Measurements from ENCODE around the gene RHOD. TPM values are rescaled to one million over a fixed set of nuclear protein-coding genes. Genes with fewer than 3 reads are reported as not detected.
A peak's percentile ranks its signal among the peaks of the same experiment; 100 is the strongest.

The RHOD gene
- total RNA-seq, 1 experiment from 2014 or later: 2.6 TPM

GRCh38 chr11:67032830-67033551 is 23.7 kb upstream of the RHOD start:
- DNase-seq (ENCODE audit: low read depth): peak; percentile 93

DNA sequence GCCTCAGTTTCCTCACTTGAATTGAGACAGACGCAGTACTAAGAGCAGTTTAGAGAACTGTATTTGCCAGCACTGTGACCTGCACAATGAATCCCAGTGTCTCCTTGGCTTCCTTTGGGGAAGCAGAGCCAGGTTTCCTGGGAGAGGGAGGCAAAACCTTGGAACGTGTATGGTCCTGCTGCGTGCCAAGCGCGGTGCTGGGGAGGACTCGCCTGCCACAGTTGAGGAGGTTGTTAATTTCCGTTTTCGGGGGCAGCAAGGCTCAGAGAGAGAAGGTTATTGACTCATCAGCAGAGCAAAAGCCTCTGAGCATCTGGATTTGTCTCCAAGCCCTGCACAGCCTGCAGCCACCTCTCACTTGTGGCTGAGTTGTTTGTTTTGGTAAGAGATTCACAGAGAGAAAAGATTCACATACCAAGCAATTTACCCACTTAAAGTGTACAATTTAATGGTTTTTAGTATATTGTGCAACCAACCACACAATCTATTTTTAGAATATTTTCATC is 22.9 kb upstream of the RHOD start:
- DNase-seq (ENCODE audit: low read depth): peak; percentile 98

DNA sequence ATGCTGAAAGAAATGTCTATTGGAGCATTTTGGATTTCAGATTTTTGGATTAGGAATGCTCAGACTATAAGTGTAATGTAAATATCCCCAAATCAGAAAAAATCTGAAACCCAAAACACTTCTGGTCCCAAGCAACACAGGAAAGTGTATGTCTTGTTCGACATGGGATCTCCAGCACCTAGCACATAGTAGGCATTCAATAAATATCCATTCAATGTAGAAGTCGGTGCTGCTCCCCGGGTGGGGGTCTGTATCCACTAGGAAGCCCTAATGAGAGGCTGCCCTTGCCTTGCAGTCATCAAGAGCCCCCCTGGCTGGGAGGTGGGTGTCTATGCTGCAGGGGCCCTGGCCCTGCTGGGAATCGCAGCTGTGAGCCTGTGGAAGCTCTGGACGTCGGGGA is 22.3 kb upstream of the RHOD start:
- no peak for DNase-seq (ENCODE audit: low read depth)

DNA sequence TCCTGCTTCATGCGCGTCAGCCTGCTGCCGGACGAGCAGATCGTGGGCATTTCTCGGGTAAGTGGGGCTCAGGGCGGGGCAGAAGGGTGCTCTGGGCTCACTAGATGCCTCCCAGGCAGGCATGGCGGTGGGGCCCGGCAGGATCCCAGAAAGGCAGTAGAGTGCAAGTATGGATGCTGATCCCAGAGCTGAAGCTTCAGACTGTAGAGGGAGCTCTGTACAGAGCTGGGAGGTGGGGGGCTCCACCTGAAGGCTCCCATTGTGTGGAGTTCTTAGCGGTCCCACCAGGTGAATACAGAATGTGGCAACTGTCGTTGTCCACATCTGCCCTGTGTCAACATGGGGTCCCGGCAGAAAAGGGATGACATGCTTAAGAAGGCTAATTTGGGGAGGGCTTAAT is 16.5 kb upstream of the RHOD start:
- no peak for DNase-seq (ENCODE audit: low read depth)

DNA sequence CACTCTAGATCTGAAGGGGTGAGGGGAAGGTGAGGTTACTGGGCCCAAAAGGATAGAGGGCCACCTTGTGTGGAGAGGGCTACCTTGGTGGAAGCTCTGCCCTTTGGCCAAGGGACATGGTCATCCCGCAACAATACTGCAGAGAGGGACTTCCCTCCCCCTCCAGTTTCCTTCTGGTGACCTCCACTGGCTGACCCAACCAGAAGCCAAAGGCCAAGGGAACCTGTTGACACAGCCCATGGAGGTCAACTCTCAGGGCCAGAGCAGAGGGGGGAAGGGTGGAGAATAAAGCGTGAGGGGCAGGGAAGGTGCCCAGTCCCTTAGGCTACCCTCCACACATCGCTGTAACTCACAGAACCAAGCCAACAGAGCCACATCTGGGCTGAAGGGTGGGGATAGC is 15.0 kb upstream of the RHOD start:
- DNase-seq (ENCODE audit: low read depth): no peak

DNA sequence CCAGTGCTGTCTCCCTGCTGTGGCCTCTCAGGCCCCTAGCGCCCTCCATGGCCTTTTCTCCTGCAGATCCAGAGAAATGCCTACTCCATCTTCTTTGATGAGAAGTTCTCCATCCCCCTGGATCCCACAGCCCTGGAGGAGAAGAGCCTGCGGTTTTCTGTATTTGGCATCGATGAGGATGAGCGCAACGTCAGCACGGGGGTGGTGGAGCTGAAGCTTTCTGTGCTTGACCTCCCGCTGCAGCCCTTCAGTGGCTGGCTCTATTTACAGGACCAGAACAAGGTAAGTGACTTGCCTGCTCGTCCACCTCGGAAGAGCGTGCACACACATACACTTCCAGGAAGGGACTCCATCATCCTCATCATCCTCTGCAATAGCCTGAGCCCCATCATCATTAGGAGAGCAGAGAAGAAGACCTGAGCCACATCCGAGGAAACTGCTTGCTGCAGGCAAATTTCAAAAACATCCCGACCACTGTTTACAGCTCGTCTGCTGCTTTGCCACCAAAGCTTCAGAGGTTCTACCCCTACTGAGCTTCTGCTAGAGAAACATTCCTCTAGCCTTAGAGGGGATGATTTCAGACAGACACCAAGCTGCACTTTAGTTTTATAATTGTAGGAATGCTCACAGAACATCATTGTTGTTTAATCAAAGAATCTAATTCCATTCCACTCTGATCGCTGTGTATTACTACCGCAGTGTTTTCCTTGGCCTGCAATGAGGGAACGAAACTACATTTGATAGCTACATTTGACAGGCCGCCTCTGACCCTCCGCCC is 12.9 kb upstream of the RHOD start:
- no peak for DNase-seq (ENCODE audit: low read depth)

GRCh38 chr11:67044496-67044895 is 12.2 kb upstream of the RHOD start:
- DNase-seq (ENCODE audit: low read depth): peak; percentile 48

DNA sequence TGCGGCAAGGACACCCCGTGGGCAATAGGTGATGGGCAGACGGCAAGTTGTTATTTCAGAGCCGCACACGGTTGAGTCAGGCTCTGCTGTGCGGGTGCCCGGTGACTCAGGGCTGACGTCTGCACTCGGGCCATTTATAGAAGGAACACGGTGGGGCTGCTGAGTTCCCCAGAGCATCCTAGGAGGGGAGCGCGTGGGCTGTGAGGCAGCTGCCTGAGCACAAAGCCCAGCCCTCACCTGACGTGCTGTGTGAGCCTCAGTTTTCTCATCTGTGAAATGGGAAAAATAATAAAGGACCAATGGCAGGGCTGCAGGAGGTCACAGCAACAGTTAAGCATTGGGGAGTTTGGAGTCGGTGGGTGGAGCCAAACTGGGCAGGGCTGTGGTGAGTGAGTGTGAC is 11.3 kb upstream of the RHOD start:
- peak; percentile 87 for DNase-seq (ENCODE audit: low read depth)

DNA sequence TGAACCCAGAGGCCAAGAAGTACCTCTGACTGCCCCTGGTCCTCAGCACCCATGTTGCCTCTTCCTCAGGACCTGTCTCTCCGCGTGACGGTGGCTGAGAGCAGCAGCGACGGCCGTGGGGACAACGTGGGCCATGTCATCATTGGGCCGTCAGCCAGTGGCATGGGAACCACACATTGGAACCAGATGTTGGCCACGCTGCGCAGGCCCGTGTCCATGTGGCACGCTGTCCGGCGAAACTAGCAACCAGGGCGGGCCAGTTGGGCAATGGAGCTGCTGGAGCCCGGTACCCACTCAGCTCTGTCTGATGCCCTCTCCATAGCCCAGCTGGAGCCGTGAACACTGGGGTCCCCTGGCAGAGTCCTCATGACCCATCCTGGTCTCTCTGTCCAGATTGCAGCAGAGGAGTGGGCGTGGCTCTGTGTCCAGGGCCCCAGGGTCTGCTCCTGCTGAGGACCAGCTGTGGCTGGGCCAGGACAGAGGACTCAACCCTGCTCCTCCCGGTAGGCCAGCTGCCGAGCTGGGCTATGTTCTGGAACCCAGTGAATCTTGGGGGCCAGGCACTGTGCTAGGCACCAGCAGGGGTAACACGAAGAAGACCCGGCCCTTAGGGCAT is 8.0 kb upstream of the RHOD start:
- DNase-seq (ENCODE audit: low read depth): no peak

DNA sequence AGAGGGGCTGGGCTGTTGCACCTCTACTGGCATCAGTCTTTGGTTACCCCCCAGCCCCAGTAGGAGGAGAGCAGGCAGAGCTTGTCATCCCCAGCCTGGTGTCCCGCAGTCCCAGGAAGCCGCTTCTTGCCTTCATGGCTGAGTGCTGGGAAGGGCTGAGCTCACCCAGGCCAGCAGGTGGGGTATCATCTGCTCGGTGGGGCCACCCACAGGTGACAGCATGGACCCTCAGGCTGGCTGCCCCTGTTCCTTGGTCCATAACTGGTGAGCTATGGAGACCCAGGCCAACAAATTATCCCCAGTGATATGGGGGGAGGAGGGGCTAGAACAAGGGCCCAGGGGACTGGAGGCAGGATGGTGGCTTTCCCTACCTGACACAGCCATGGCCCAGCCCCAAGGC is 6.5 kb upstream of the RHOD start:
- DNase-seq (ENCODE audit: low read depth): no peak

GRCh38 chr11:67051180-67051893 is 5.3 kb upstream of the RHOD start:
- DNase-seq (ENCODE audit: low read depth): no peak

- DNase-seq (ENCODE audit: low read depth): no peak
Observed at GRCh38 chr11:67051945-67052488, 4.6 kb upstream of the RHOD start.

DNA sequence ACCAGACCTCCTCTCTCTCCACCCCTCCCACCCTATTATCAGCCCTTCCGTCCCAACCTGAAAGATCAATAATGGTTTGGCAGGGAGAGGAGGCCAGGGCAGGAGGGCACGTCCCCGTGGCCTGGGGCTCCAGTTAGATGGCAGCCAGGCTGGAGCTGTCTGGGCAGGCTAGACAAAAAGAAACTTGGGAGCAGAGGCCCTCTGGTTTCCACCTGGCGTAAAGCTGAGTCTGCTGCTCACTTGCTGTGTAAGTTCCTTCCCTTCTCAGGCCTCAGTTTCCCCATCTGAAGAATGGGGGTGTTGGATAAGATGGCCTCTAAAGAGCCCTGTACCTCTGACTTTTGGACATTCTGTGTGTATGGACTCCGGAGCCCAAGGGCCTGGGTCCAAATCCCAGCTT is 3.8 kb upstream of the RHOD start:
- DNase-seq (ENCODE audit: low read depth): no peak

- DNase-seq (ENCODE audit: low read depth): peak; percentile 64
Observed at GRCh38 chr11:67053896-67054329, 2.7 kb upstream of the RHOD start.

GRCh38 chr11:67054346-67054835 is 2.3 kb upstream of the RHOD start:
- DNase-seq (ENCODE audit: low read depth): peak; percentile 95

DNA sequence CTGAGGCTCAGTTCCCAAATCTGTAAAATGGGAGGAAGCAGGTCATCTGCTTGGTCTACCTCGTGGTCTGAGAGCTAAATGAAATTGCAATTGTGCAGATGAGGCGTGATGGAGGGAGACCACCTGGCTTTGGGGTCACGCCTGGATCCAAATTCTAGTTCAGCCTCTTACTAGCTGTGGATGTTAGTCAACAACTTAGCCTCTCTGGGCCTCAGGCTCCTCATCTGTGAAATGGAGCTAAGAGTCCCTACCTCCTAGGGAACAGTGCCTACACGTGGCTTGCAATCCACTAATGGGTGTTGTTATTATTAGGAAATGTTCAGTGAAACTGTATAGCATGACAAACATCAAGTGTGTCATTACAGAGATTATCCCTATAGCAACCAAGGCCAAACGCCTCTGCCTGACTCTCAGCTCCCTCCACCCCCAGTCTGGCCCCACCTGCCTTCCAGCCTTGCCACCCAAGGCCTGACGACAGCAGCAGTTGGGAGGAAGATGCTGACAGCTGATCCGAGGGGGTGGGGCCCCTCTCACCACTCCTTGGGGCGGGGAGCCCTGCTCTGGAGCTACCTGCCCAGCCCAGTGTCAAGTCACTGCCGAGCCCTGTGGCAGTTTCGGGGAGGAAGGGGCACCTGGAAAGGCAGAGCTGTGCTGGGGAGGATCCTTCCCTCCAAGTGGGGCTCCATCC is 1.7 kb upstream of the RHOD start:
- peak; percentile 93 for DNase-seq (ENCODE audit: low read depth)

- no peak for DNase-seq (ENCODE audit: low read depth)
Observed at GRCh38 chr11:67055812-67056211, 835 bp upstream of the RHOD start.

GRCh38 chr11:67057205-67057672 is 592 bp downstream of the RHOD start:
- no peak for DNase-seq (ENCODE audit: low read depth)

DNA sequence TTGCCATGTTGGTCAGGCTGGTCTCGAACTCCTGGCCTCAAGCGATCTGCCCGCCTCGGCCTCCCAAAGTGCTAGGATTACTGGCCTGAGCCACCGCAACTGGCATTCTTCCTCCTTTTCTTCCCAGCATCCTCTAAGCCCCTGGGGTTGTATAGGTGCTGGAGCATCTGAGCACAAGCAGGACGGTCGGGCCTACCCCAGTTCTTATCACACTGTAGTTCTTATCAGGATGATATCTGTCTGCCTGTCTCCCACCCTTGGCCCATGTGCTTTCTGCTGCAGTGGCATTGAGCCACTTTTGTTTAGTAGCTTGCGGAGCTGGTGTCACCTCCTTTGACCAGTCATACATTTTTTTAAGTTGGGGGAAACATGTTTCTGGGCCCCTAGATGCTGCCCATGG is 1.9 kb downstream of the RHOD start:
- DNase-seq (ENCODE audit: low read depth): no peak

DNA sequence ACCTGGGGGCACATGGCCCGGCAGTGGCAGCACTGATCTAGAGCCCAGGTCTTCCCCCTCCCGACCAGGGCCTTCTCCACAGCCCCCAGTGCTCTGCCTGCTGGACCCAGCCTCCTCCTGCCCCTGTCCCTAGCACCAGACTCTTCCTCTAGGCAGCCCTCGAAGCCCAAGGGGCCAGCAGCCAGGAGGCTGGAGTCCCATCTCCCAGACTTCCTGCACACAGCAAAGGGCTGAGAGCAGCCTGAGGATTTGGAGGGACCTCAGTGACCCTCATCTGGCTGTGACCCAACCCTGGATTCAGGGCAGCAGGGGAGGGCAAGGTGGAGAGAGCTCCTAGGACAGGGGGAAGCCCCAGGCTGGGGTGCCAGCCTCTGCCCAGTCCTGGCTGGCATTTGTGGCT is 3.0 kb downstream of the RHOD start:
- DNase-seq (ENCODE audit: low read depth): peak; percentile 38

- DNase-seq (ENCODE audit: low read depth): peak; percentile 77
Observed at GRCh38 chr11:67060111-67060522, 3.5 kb downstream of the RHOD start.
